C4-2B (cell line): ENCODE data around the gene UPF3B.

ENCODE experiments used
- ZFX ChIP-seq: fragments of 450-650 bp; IDR thresholded peaks from 2 replicates; pipeline ENCODE4 v1.6.1; 2017
- TF ChIP-seq, protein P1 (sequence below): fragments of 450-650 bp; conservative IDR thresholded peaks from 2 replicates; pipeline ENCODE4 v1.5.1; 2017; ENCODE audit warnings: mild to moderate bottlenecking

DNA sequence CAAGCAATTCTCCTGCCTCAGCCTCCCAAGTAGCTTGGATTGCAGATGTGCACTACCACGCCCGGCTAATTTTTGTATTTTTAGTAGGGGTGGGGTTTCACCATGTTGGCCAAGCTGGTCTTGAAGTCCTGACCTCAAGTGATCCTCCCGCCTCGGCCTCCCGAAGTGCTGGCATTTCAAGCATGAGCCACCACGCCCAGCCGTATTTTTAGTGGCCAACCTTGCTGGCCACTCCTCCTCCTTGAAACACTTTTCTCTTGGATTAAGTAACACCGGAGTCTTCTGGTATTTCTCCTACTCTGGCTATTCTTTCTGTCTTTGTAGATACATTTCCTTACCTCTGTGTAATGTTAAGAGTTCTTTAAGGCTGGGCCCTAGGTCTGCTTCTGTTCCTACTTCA is 50.2 kb downstream of the UPF3B start:
- TF ChIP-seq, protein P1, sequence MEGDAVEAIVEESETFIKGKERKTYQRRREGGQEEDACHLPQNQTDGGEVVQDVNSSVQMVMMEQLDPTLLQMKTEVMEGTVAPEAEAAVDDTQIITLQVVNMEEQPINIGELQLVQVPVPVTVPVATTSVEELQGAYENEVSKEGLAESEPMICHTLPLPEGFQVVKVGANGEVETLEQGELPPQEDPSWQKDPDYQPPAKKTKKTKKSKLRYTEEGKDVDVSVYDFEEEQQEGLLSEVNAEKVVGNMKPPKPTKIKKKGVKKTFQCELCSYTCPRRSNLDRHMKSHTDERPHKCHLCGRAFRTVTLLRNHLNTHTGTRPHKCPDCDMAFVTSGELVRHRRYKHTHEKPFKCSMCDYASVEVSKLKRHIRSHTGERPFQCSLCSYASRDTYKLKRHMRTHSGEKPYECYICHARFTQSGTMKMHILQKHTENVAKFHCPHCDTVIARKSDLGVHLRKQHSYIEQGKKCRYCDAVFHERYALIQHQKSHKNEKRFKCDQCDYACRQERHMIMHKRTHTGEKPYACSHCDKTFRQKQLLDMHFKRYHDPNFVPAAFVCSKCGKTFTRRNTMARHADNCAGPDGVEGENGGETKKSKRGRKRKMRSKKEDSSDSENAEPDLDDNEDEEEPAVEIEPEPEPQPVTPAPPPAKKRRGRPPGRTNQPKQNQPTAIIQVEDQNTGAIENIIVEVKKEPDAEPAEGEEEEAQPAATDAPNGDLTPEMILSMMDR = no peak
- no peak for TF ChIP-seq ZFX
